ENCODE data around the gene PLCH1.

- TF ChIP-seq, protein P1, sequence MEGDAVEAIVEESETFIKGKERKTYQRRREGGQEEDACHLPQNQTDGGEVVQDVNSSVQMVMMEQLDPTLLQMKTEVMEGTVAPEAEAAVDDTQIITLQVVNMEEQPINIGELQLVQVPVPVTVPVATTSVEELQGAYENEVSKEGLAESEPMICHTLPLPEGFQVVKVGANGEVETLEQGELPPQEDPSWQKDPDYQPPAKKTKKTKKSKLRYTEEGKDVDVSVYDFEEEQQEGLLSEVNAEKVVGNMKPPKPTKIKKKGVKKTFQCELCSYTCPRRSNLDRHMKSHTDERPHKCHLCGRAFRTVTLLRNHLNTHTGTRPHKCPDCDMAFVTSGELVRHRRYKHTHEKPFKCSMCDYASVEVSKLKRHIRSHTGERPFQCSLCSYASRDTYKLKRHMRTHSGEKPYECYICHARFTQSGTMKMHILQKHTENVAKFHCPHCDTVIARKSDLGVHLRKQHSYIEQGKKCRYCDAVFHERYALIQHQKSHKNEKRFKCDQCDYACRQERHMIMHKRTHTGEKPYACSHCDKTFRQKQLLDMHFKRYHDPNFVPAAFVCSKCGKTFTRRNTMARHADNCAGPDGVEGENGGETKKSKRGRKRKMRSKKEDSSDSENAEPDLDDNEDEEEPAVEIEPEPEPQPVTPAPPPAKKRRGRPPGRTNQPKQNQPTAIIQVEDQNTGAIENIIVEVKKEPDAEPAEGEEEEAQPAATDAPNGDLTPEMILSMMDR (conservative IDR thresholded peaks at IDR 0.05), result no peak
- no peak for TF ChIP-seq ZFX (IDR thresholded peaks at IDR 0.05)
These were observed 242.2 kb downstream of the PLCH1 start for GRCh38 chr3:155502630-155503029.

Measured in C4-2B (cell line).